HepG2 (cell line): ENCODE results near the gene TRMT1L. TPM values are rescaled to one million over a fixed set of nuclear protein-coding genes. Genes with fewer than 3 reads are reported as not detected.

ENCODE experiments used
- ATAC-seq: fragments of 200-7000 bp; cut with Tn5 transposase; 3 replicates; pipeline ENCODE4 v1.9.1; 2020; ENCODE audit warnings: mild to moderate bottlenecking, moderate library complexity
- BruUV-seq: library from RNA; stranded (reverse); fragments of 400-500 nt; replicated peaks from 2 replicates; lab custom pipeline; 2021; lab: Mats Ljungman, UMichigan
- CTCF ChIA-PET: fragments of 300-600 bp; formaldehyde crosslinking; extraction: SDS; loops from one replicate; lab custom pipeline; 2021; ENCODE audit warnings: low total read pairs, inconsistent platforms, low intra/inter-chr PET ratio; lab: Yijun Ruan, JAX
- POLR2A ChIA-PET: fragments of 350-600 bp; sonication (Branson Sonifier 250); formaldehyde crosslinking; loops from one replicate; lab custom pipeline; 2020; ENCODE audit warnings: antibody characterized with exemption, inconsistent platforms; lab: Yijun Ruan, JAX
- DNase-seq: peaks from one replicate; pipeline ENCODE4 v3.0.0-alpha.2; 2015; ENCODE audit warnings: low spot score
- FAIRE-seq: peaks from 3 replicates; lab custom pipeline; 2011; peaks lifted over from hg19 to GRCh38; lab: Jason Lieb, UNC
- H2AFZ ChIP-seq: one replicate; pipeline ENCODE4 v1.6.1; 2011; ENCODE audit warnings: low read length, inconsistent platforms
- H3K27ac ChIP-seq: fragments of 300-600 bp; 3 replicates; pipeline ENCODE4 v1.8.0; 2011; ENCODE audit warnings: mixed run types, mild to moderate bottlenecking, mixed read lengths, low read length, inconsistent platforms; ENCODE audit not compliant: insufficient read depth; ENCODE audit errors: extremely low read length
- H3K27me3 ChIP-seq, 2 experiments: fragments of 200-600 bp in 1 of 2; 2 replicates in 1 of 2; 3 replicates in 1 of 2; pipeline versions ENCODE4 v1.6.0 to v1.8.0; 2011; ENCODE audit warnings: low read length in 2 of 2, mild to moderate bottlenecking in 2 of 2, moderate library complexity in 2 of 2, inconsistent platforms in 1 of 2; ENCODE audit not compliant: insufficient read depth in 2 of 2, control insufficient read depth in 1 of 2
- H3K36me3 ChIP-seq, 2 experiments: fragments of 200-600 bp in 1 of 2; replicated peaks in 1 of 2; 2 replicates in 1 of 2; 3 replicates in 1 of 2; pipeline versions ENCODE4 v1.5.1 to v1.8.0; 2011; ENCODE audit warnings: low read length in 2 of 2, inconsistent platforms in 1 of 2; ENCODE audit not compliant: insufficient read depth in 2 of 2, control insufficient read depth in 1 of 2
- H3K4me1 ChIP-seq: 2 replicates; pipeline ENCODE4 v1.5.1; 2012; ENCODE audit warnings: low read length, inconsistent platforms; ENCODE audit not compliant: insufficient read depth
- H3K4me2 ChIP-seq: 2 replicates; pipeline ENCODE4 v1.6.0; 2011; ENCODE audit warnings: low read depth, low read length, inconsistent platforms
- H3K4me3 ChIP-seq, 3 experiments: fragments of 200-600 bp in 1 of 3; sonication (generic), shearing (Covaris generic) in 1 of 3; replicated peaks in 1 of 3; 2 replicates each; pipeline ENCODE4 v1.5.1; 2011 to 2016; ENCODE audit warnings: low read length in 3 of 3, inconsistent platforms in 2 of 3, low read depth in 2 of 3, mild to moderate bottlenecking in 2 of 3, control low read depth in 1 of 3, mixed read lengths in 1 of 3; ENCODE audit not compliant: insufficient read depth in 1 of 3
- H3K79me2 ChIP-seq: one replicate; pipeline ENCODE4 v1.6.1; 2011; ENCODE audit warnings: low read length, inconsistent platforms; ENCODE audit not compliant: insufficient read depth
- H3K9ac ChIP-seq: 2 replicates; pipeline ENCODE4 v1.6.0; 2011; ENCODE audit warnings: mild to moderate bottlenecking, low read depth, low read length, inconsistent platforms; ENCODE audit not compliant: insufficient read depth
- H3K9me3 ChIP-seq: 2 replicates; pipeline ENCODE4 v1.5.1; 2012; ENCODE audit warnings: mild to moderate bottlenecking, low read length
- H4K20me1 ChIP-seq: 2 replicates; pipeline ENCODE4 v1.6.0; 2011; ENCODE audit warnings: inconsistent platforms, mild to moderate bottlenecking, low read length, moderate library complexity; ENCODE audit not compliant: insufficient read depth
- DPF2 ChIP-seq: sonication (generic); formaldehyde crosslinking; IDR thresholded peaks from 2 replicates; pipeline ENCODE4 v1.4.0; 2020; ENCODE audit warnings: mild to moderate bottlenecking, low read depth, missing genetic modification reagents, borderline replicate concordance
- DR1 ChIP-seq: sonication (generic); formaldehyde crosslinking; IDR thresholded peaks from 2 replicates; pipeline ENCODE4 v1.8.0; 2021; ENCODE audit warnings: mild to moderate bottlenecking, missing genetic modification reagents, inconsistent platforms
- ETV5 ChIP-seq: IDR thresholded peaks from 2 replicates; pipeline ENCODE4 v1.6.1; 2018; ENCODE audit warnings: missing biosample characterization, missing genetic modification reagents, inconsistent platforms, borderline replicate concordance
- KMT2B ChIP-seq: IDR thresholded peaks from 2 replicates; pipeline ENCODE4 v1.6.1; 2016; ENCODE audit warnings: missing genetic modification reagents, missing compliant biosample characterization
- POLR2A ChIP-seq, 2 experiments: IDR thresholded peaks; 2 replicates each; pipeline ENCODE4 v1.6.1; 2011; ENCODE audit warnings: low read depth in 2 of 2, low read length in 2 of 2, mild to moderate bottlenecking in 1 of 2, moderate library complexity in 1 of 2; ENCODE audit not compliant: insufficient read depth in 1 of 2
- RBAK ChIP-seq: sonication (generic); formaldehyde crosslinking; IDR thresholded peaks from 2 replicates; pipeline ENCODE4 v1.5.1; 2020; ENCODE audit warnings: mild to moderate bottlenecking, missing genetic modification reagents
- RBM22 ChIP-seq: fragments of 200-400 bp; formaldehyde crosslinking; optimal IDR thresholded peaks from 2 replicates; pipeline ENCODE3; 2017; ENCODE audit warnings: mild to moderate bottlenecking, low read length, moderate library complexity
- ZFP41 ChIP-seq: sonication (generic); formaldehyde crosslinking; IDR thresholded peaks from 2 replicates; pipeline ENCODE4 v1.4.0; 2020; ENCODE audit warnings: mild to moderate bottlenecking, missing genetic modification reagents, borderline replicate concordance
- ZNF253 ChIP-seq: sonication (generic); formaldehyde crosslinking; IDR thresholded peaks from 2 replicates; pipeline ENCODE4 v1.8.0; 2022; ENCODE audit warnings: mild to moderate bottlenecking, missing genetic modification reagents, borderline replicate concordance
- ZNF317 ChIP-seq: sonication (generic); formaldehyde crosslinking; IDR thresholded peaks from 2 replicates; pipeline ENCODE4 v1.5.0; 2020; ENCODE audit warnings: mild to moderate bottlenecking, missing genetic modification reagents
- ZNF530 ChIP-seq: sonication (generic); formaldehyde crosslinking; IDR thresholded peaks from 2 replicates; pipeline ENCODE4 v1.5.0; 2020; ENCODE audit warnings: low read depth, mild to moderate bottlenecking, missing genetic modification reagents
- WGBS: methylation state at CpG from one replicate; pipeline ENCODE4 v1.1.6; 2017; ENCODE audit warnings: low lambda C conversion rate; 5-methylcytosine and 5-hydroxymethylcytosine counted together
- in situ Hi-C: cut with HindIII; loops from 2 replicates; pipeline ENCODE4 v1.10.0; 2017; ENCODE audit warnings: low pct_unique_long_range_greater_than_20kb; ENCODE audit not compliant: extremely low pct_ligation_motif_present
- intact Hi-C: fragments of 100-400 bp; cut with micrococcal nuclease; formaldehyde crosslinking; loops from one replicate; pipeline ENCODE4 v1.10.0; 2022; ENCODE audit not compliant: unreplicated experiment
- polyA plus RNA-seq, 8 experiments: library from polyadenylated mRNA; depleted of rRNA in 3 of 8; stranded (reverse) in 7 of 8; unstranded in 1 of 8; fragments of >200 nt; fragmentation: Illumina TruSeq in 4 of 8; extraction: Trizol in 4 of 8; gene quantifications; 2 replicates each; pipeline versions ENCODE4 v1.2.1 to v1.2.3, GENCODE V29; 2011 to 2016; ENCODE audit warnings: low read depth in 4 of 8, missing spikeins in 1 of 8, mixed read lengths in 1 of 8; ENCODE audit not compliant: insufficient read depth in 1 of 8
- total RNA-seq, 5 experiments: library from RNA; depleted of rRNA; stranded (reverse); fragments of >200 nt; fragmentation: Illumina TruSeq; extraction: Trizol; gene quantifications; 2 replicates each; pipeline ENCODE4 v1.2.3, GENCODE V29; 2016; ENCODE audit warnings: low read depth in 1 of 5
- TF ChIP-seq, protein P1 (sequence below): IDR thresholded peaks from 2 replicates; pipeline ENCODE4 v1.4.0; 2020; ENCODE audit warnings: mild to moderate bottlenecking, missing genetic modification reagents
- TF ChIP-seq, protein P2 (sequence below): sonication (generic); formaldehyde crosslinking; IDR thresholded peaks from 2 replicates; pipeline ENCODE4 v1.4.0; 2020; ENCODE audit warnings: missing genetic modification reagents
- TF ChIP-seq, protein P3 (sequence below): IDR thresholded peaks from 2 replicates; pipeline ENCODE4 v1.6.1; 2016; ENCODE audit warnings: mild to moderate bottlenecking

The TRMT1L gene
- total and polyA plus RNA-seq, 2 of the 13 experiments (the other 11 are each of a cell fraction or from before 2014, with no cell fraction given), result 17.9 to 19.2 TPM

DNA sequence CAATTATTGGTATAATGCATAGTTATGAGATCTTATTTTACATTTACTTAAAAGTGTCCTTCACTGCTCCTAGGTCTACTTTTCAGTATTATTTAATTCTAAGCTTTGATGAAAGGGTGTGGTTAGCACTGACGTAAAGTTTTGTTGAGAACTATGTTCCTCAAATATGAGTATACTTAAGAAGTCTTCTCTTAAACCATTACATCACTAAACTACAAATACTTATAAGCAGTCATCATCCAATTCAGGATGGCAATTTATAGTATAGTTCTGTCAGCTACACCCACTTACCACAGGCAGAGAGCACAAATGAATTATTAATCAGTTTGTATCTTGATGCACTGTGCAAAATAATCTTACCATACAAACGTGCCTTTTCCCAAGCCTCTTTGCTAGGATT lies 27.0 kb downstream of the TRMT1L start (continued):
- TF ChIP-seq ZFP41, result no peak
- TF ChIP-seq, all 625 proteins: peak for 0

DNA sequence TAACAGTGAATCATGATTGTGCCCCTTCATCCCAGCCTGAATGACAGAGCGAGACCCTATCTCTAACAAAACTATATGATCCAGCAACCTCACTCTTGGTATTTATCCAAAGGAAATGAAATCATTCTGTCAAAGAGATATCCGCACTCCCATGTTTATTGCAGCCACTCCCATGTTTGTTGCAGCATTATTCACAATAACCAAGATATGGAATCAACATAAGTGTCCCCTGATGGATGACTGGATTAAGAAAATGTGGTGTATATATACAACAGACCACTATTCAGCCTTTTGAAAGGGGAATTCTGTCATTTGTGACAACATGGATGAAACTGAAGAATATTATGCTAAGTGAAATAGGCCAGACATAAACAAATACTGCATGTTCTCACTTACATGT lies 44.4 kb downstream of the TRMT1L start:
- no peak for FAIRE-seq
- BruUV-seq, result no TSS peak
- Histone ChIP-seq H3K4me3 (no peak overlapping the region), H3K27me3 (no peaks in the 10 kb centered on the region), H2AFZ (no peak overlapping the region), H3K9me3 (peaks cover 11% of the 10 kb centered on the region; the same call in 1 of the 2 replicates), H3K79me2 (no peaks in the 10 kb centered on the region)
- TF ChIP-seq ZNF253 (no peak), ZNF530 (CRISPR knock-in tag) (no peak), RBAK (CRISPR knock-in tag) (no peak), ETV5 (CRISPR knock-in tag) (no peak), KMT2B (no peak), DPF2 (CRISPR knock-in tag) (no peak), ZNF317 (CRISPR knock-in tag) (no peak), POLR2A (IDR thresholded peaks at IDR 0.05; ENCODE audit: insufficient read depth in 1 of 2, low read depth in 2 of 2, low read length in 2 of 2) (no peak), DR1 (no peak), RBM22 (no peak)
- TF ChIP-seq, protein P1, sequence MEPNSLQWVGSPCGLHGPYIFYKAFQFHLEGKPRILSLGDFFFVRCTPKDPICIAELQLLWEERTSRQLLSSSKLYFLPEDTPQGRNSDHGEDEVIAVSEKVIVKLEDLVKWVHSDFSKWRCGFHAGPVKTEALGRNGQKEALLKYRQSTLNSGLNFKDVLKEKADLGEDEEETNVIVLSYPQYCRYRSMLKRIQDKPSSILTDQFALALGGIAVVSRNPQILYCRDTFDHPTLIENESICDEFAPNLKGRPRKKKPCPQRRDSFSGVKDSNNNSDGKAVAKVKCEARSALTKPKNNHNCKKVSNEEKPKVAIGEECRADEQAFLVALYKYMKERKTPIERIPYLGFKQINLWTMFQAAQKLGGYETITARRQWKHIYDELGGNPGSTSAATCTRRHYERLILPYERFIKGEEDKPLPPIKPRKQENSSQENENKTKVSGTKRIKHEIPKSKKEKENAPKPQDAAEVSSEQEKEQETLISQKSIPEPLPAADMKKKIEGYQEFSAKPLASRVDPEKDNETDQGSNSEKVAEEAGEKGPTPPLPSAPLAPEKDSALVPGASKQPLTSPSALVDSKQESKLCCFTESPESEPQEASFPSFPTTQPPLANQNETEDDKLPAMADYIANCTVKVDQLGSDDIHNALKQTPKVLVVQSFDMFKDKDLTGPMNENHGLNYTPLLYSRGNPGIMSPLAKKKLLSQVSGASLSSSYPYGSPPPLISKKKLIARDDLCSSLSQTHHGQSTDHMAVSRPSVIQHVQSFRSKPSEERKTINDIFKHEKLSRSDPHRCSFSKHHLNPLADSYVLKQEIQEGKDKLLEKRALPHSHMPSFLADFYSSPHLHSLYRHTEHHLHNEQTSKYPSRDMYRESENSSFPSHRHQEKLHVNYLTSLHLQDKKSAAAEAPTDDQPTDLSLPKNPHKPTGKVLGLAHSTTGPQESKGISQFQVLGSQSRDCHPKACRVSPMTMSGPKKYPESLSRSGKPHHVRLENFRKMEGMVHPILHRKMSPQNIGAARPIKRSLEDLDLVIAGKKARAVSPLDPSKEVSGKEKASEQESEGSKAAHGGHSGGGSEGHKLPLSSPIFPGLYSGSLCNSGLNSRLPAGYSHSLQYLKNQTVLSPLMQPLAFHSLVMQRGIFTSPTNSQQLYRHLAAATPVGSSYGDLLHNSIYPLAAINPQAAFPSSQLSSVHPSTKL, result no peak
- TF ChIP-seq, protein P2, sequence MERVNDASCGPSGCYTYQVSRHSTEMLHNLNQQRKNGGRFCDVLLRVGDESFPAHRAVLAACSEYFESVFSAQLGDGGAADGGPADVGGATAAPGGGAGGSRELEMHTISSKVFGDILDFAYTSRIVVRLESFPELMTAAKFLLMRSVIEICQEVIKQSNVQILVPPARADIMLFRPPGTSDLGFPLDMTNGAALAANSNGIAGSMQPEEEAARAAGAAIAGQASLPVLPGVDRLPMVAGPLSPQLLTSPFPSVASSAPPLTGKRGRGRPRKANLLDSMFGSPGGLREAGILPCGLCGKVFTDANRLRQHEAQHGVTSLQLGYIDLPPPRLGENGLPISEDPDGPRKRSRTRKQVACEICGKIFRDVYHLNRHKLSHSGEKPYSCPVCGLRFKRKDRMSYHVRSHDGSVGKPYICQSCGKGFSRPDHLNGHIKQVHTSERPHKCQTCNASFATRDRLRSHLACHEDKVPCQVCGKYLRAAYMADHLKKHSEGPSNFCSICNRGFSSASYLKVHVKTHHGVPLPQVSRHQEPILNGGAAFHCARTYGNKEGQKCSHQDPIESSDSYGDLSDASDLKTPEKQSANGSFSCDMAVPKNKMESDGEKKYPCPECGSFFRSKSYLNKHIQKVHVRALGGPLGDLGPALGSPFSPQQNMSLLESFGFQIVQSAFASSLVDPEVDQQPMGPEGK (CRISPR knock-in tag), result no peak
- TF ChIP-seq, protein P3, sequence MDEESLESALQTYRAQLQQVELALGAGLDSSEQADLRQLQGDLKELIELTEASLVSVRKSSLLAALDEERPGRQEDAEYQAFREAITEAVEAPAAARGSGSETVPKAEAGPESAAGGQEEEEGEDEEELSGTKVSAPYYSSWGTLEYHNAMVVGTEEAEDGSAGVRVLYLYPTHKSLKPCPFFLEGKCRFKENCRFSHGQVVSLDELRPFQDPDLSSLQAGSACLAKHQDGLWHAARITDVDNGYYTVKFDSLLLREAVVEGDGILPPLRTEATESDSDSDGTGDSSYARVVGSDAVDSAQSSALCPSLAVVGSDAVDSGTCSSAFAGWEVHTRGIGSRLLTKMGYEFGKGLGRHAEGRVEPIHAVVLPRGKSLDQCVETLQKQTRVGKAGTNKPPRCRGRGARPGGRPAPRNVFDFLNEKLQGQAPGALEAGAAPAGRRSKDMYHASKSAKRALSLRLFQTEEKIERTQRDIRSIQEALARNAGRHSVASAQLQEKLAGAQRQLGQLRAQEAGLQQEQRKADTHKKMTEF, result no peak
- TF ChIP-seq, all 625 proteins: peak for 0
- in situ Hi-C loops, result no loop called here
- ChIA-PET POLR2A (no interaction called here), CTCF (no interaction called here)
- Histone ChIP-seq H3K4me2 (no peak overlapping the region), H3K4me1 (no peaks in the 10 kb centered on the region), H3K9ac (no peak overlapping the region), H3K36me3 (no peaks in the 10 kb centered on the region), H3K27ac (no peak overlapping the region), H4K20me1 (no peaks in the 10 kb centered on the region)
- DNase-seq, result no peak
- intact Hi-C loops, result no loop called here
- 83% methylated on average over 2 of the region's 2 CpGs for WGBS
- ATAC-seq, result no peak
